Measurements from ENCODE around the gene RIPOR3. TPM values are rescaled to one million over a fixed set of nuclear protein-coding genes. Genes with fewer than 3 reads are reported as not detected.
A peak's percentile ranks its signal among the peaks of the same experiment; 100 is the strongest.

RIPOR3 gene
- polyA plus RNA-seq, 1 donor (not counting 4 experiments of a cell fraction or from before 2014, with no cell fraction given): 0.10 TPM

- Histone ChIP-seq H3K9me3 (ENCODE audit: control insufficient read depth, low read depth, low read length) (no peaks in the 10 kb centered on the region), H3K4me2 (ENCODE audit: control insufficient read depth, extremely low read depth, insufficient read depth, low read depth, low read length) (peak overlapping the region; percentile 60), H4K20me1 (ENCODE audit: control insufficient read depth, extremely low read depth, insufficient read depth, low read length) (no peaks in the 10 kb centered on the region), H3K27me3 (ENCODE audit: control insufficient read depth, extremely low read depth, insufficient read depth, low read length) (no peaks in the 10 kb centered on the region), H3K79me2 (ENCODE audit: control insufficient read depth, insufficient read depth, low read length) (peaks cover 73% of the 10 kb centered on the region), H3K4me1 (ENCODE audit: control insufficient read depth, extremely low read depth, insufficient read depth, low read length) (peaks cover 40% of the 10 kb centered on the region), H3K27ac (ENCODE audit: control insufficient read depth, insufficient read depth, low read length) (peak overlapping the region; percentile 48), H3K9me1 (ENCODE audit: control insufficient read depth, extremely low read depth, insufficient read depth, low read length) (peaks cover 2% of the 10 kb centered on the region), H3K4me3 (ENCODE audit: control insufficient read depth in 2 of 3, extremely low read depth in 1 of 3, insufficient read depth in 2 of 3, low read depth in 1 of 3, low read length in 3 of 3) (no peak overlapping the region), H3K9ac (ENCODE audit: control insufficient read depth, extremely low read depth, insufficient read depth, low read length) (peak overlapping the region; percentile 55), H2AFZ (ENCODE audit: control insufficient read depth, low read length) (no peak overlapping the region), H3K36me3 (ENCODE audit: control insufficient read depth in 2 of 2, extremely low read depth in 1 of 2, insufficient read depth in 2 of 2, low read length in 2 of 2) (peaks cover 19 to 41% of the 10 kb centered on the region in 2 experiments)
- FAIRE-seq (peak; percentile 62), DNase-seq (ENCODE audit: low read depth, low spot score) (peak; percentile 50)
- no peak for TF ChIP-seq EZH2 (IDR thresholded peaks at IDR 0.05; ENCODE audit: low read length)
- dilution Hi-C loops (cut with MboI; ENCODE audit: extremely low pct_ligation_motif_present, low sequenced_read_pairs): no loop called here
Measured at GRCh38 chr20:50561379-50562078, 129.8 kb downstream of the RIPOR3 start.

- peaks cover 40% of the 10 kb centered on the region for H3K4me1 ChIP-seq (ENCODE audit: control insufficient read depth, extremely low read depth, insufficient read depth, low read length)
- no peaks in the 10 kb centered on the region for H3K9me3 ChIP-seq (ENCODE audit: control insufficient read depth, low read depth, low read length)
- dilution Hi-C loops (cut with MboI; ENCODE audit: extremely low pct_ligation_motif_present, low sequenced_read_pairs): no loop called here
- H2AFZ ChIP-seq (ENCODE audit: control insufficient read depth, low read length): no peak overlapping the region
- peaks cover 13 to 38% of the 10 kb centered on the region in 2 experiments for H3K36me3 ChIP-seq (ENCODE audit: control insufficient read depth in 2 of 2, extremely low read depth in 1 of 2, insufficient read depth in 2 of 2, low read length in 2 of 2)
- H4K20me1 ChIP-seq (ENCODE audit: control insufficient read depth, extremely low read depth, insufficient read depth, low read length): no peaks in the 10 kb centered on the region
- peaks cover 73% of the 10 kb centered on the region for H3K79me2 ChIP-seq (ENCODE audit: control insufficient read depth, insufficient read depth, low read length)
- no peak overlapping the region for H3K4me3 ChIP-seq (ENCODE audit: control insufficient read depth in 2 of 3, extremely low read depth in 1 of 3, insufficient read depth in 2 of 3, low read depth in 1 of 3, low read length in 3 of 3)
- H3K27ac ChIP-seq (ENCODE audit: control insufficient read depth, insufficient read depth, low read length): peak overlapping the region; percentile 48
- TF ChIP-seq CTCF (optimal IDR thresholded peaks at IDR 0.05 in 1 of 3, IDR thresholded peaks at IDR 0.05 in 1 of 3, conservative IDR thresholded peaks at IDR 0.05 in 1 of 3; ENCODE audit: extremely low read depth in 1 of 3, insufficient read depth in 2 of 3, low read length in 3 of 3) (no peak), EZH2 (IDR thresholded peaks at IDR 0.05; ENCODE audit: low read length) (no peak)
- no peaks in the 10 kb centered on the region for H3K27me3 ChIP-seq (ENCODE audit: control insufficient read depth, extremely low read depth, insufficient read depth, low read length)
- peak overlapping the region; percentile 60 for H3K4me2 ChIP-seq (ENCODE audit: control insufficient read depth, extremely low read depth, insufficient read depth, low read depth, low read length)
- FAIRE-seq (no peak), DNase-seq (ENCODE audit: low read depth, low spot score) (no peak)
- peak overlapping the region; percentile 26 for H3K9ac ChIP-seq (ENCODE audit: control insufficient read depth, extremely low read depth, insufficient read depth, low read length)
- peaks cover 1% of the 10 kb centered on the region for H3K9me1 ChIP-seq (ENCODE audit: control insufficient read depth, extremely low read depth, insufficient read depth, low read length)
Measured at GRCh38 chr20:50560867-50561266, 130.5 kb downstream of the RIPOR3 start.
